Measurements from ENCODE around the gene MTRFR. TPM values are rescaled to one million over a fixed set of nuclear protein-coding genes. Genes with fewer than 3 reads are reported as not detected.
A peak's percentile ranks its signal among the peaks of the same experiment; 100 is the strongest.

MTRFR gene
- total and polyA plus RNA-seq, 4 experiments from 2014 or later: 35.4 to 63.1 (median 47.4) TPM

- H3K27me3 ChIP-seq (ENCODE audit: insufficient read depth, low read length): no peaks in the 10 kb centered on the region
- peak in 3 of 5 donors; percentile 12 to 59 (median 21) for DNase-seq
- no peak overlapping the region for H3K4me3 ChIP-seq (ENCODE audit: low read length in 2 of 2)
- H3K27ac ChIP-seq (ENCODE audit: low read depth, low read length): peak overlapping the region; percentile 21
- Mint-ChIP-seq H3K4me1 (peaks cover 10 to 32% (median 15%) of the 10 kb centered on the region in 4 donors), H3K27ac (peak overlapping the region in 6 of 7 donors; percentile 18 to 72 (median 55)), H3K4me3 (peak overlapping the region; percentile 77 to 89 (median 82)), H3K36me3 (no peaks in the 10 kb centered on the region), H3K27me3 (no peaks in the 10 kb centered on the region), H3K9me3 (no peaks in the 10 kb centered on the region)
- no peaks in the 10 kb centered on the region for H3K36me3 ChIP-seq (ENCODE audit: insufficient read depth, low read length)
- H3K9me3 ChIP-seq (ENCODE audit: control insufficient read depth in 1 of 2, low read length in 2 of 2): no peaks in the 10 kb centered on the region
- peaks cover 15% of the 10 kb centered on the region for H3K4me1 ChIP-seq (ENCODE audit: insufficient read depth, low read length)
- CTCF ChIA-PET (ENCODE audit: partially characterized antibody): interaction anchor here (1.3 to 1.9 kb wide), 4 partner anchors 24 to 314 kb away, joined by 3 to 20 read pairs (median 5); partner anchors contain the start of genes MPHOSPH9, MTRFR and TMED2
- intact Hi-C loops (cut with micrococcal nuclease): no loop called here
- POLR2A ChIA-PET (ENCODE audit: partially characterized antibody): interaction anchor here (0.7 to 2.5 kb wide), 5 partner anchors 18 to 333 kb away, joined by 3 to 13 read pairs (median 3); partner anchors contain the start of genes DDX55, MPHOSPH9 and MTRFR
Observed at GRCh38 chr12:123269395-123269892, 36.2 kb downstream of the MTRFR start.

DNA sequence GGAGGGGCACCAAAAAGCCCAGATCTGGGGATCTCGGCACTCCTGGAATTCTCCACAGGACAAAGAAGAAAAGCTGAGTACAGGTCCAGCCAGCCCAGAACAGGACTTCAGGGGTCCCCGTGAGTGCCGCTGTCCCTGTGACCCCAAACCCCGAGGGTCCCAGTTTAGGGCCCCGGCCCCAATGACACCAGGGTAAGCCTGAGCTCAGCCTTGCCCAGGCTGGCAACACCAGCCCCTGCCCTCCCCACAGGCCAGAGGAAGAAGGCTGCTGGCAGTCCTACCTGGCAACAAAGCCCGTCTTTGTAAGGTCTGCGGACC is 36.6 kb downstream of the MTRFR start:
- CTCF ChIA-PET (ENCODE audit: partially characterized antibody): interaction anchor here (0.6 to 1.9 kb wide), 5 partner anchors 18 to 313 kb away, joined by 3 to 20 read pairs (median 4); partner anchors contain the start of genes MPHOSPH9, MTRFR and TMED2
- no peaks in the 10 kb centered on the region for H3K27me3 Mint-ChIP-seq
- no peaks in the 10 kb centered on the region for H3K9me3 ChIP-seq (ENCODE audit: control insufficient read depth in 1 of 2, low read length in 2 of 2)
- peak overlapping the region; percentile 21 for H3K27ac ChIP-seq (ENCODE audit: low read depth, low read length)
- peaks cover 10 to 32% (median 15%) of the 10 kb centered on the region in 4 donors for H3K4me1 Mint-ChIP-seq
- peaks cover 15% of the 10 kb centered on the region for H3K4me1 ChIP-seq (ENCODE audit: insufficient read depth, low read length)
- no peaks in the 10 kb centered on the region for H3K36me3 Mint-ChIP-seq
- H3K4me3 ChIP-seq (ENCODE audit: low read length in 2 of 2): peak overlapping the region in 1 of 2 donors; percentile 27
- no peak for DNase-seq
- H3K9me3 Mint-ChIP-seq: no peaks in the 10 kb centered on the region
- peak overlapping the region; percentile 75 to 89 (median 82) for H3K4me3 Mint-ChIP-seq
- POLR2A ChIA-PET (ENCODE audit: partially characterized antibody): interaction anchor here (0.7 to 2.5 kb wide), 5 partner anchors 18 to 332 kb away, joined by 3 to 13 read pairs (median 3); partner anchors contain the start of genes DDX55, MPHOSPH9 and MTRFR
- intact Hi-C loops (cut with micrococcal nuclease): loop anchor here (1.0 kb wide), 1 partner anchor 95 kb away; no protein-coding TSS in a partner anchor
- peak overlapping the region in 6 of 7 donors; percentile 42 to 72 (median 56) for H3K27ac Mint-ChIP-seq
- no peaks in the 10 kb centered on the region for H3K36me3 ChIP-seq (ENCODE audit: insufficient read depth, low read length)
- no peaks in the 10 kb centered on the region for H3K27me3 ChIP-seq (ENCODE audit: insufficient read depth, low read length)

GRCh38 chr12:123270214-123271000 is 37.2 kb downstream of the MTRFR start:
- peaks cover 10 to 32% (median 15%) of the 10 kb centered on the region in 4 donors for H3K4me1 Mint-ChIP-seq
- Histone ChIP-seq H3K27me3 (ENCODE audit: insufficient read depth, low read length) (no peaks in the 10 kb centered on the region), H3K4me1 (ENCODE audit: insufficient read depth, low read length) (peaks cover 15% of the 10 kb centered on the region), H3K27ac (ENCODE audit: low read depth, low read length) (peak overlapping the region; percentile 21), H3K9me3 (ENCODE audit: control insufficient read depth in 1 of 2, low read length in 2 of 2) (no peaks in the 10 kb centered on the region), H3K4me3 (ENCODE audit: low read length in 2 of 2) (peak overlapping the region; percentile 27 to 47), H3K36me3 (ENCODE audit: insufficient read depth, low read length) (no peaks in the 10 kb centered on the region)
- CTCF ChIA-PET (ENCODE audit: partially characterized antibody): interaction anchor here (0.6 to 1.9 kb wide), 5 partner anchors 17 to 313 kb away, joined by 3 to 20 read pairs (median 4); partner anchors contain the start of genes MPHOSPH9, MTRFR and TMED2
- no peaks in the 10 kb centered on the region for H3K27me3 Mint-ChIP-seq
- peak in 2 of 5 donors; percentile 7 to 45 for DNase-seq
- intact Hi-C loops (cut with micrococcal nuclease): loop anchor here (1.0 kb wide), 1 partner anchor 95 kb away; no protein-coding TSS in a partner anchor
- peak overlapping the region; percentile 32 to 73 (median 60) for H3K27ac Mint-ChIP-seq
- no peaks in the 10 kb centered on the region for H3K9me3 Mint-ChIP-seq
- POLR2A ChIA-PET (ENCODE audit: partially characterized antibody): interaction anchor here (0.8 to 2.5 kb wide), 3 partner anchors 19 to 41 kb away, joined by 3 to 13 read pairs (median 5); partner anchors contain the start of genes MPHOSPH9 and MTRFR
- peak overlapping the region; percentile 75 to 89 (median 82) for H3K4me3 Mint-ChIP-seq
- no peaks in the 10 kb centered on the region for H3K36me3 Mint-ChIP-seq

DNA sequence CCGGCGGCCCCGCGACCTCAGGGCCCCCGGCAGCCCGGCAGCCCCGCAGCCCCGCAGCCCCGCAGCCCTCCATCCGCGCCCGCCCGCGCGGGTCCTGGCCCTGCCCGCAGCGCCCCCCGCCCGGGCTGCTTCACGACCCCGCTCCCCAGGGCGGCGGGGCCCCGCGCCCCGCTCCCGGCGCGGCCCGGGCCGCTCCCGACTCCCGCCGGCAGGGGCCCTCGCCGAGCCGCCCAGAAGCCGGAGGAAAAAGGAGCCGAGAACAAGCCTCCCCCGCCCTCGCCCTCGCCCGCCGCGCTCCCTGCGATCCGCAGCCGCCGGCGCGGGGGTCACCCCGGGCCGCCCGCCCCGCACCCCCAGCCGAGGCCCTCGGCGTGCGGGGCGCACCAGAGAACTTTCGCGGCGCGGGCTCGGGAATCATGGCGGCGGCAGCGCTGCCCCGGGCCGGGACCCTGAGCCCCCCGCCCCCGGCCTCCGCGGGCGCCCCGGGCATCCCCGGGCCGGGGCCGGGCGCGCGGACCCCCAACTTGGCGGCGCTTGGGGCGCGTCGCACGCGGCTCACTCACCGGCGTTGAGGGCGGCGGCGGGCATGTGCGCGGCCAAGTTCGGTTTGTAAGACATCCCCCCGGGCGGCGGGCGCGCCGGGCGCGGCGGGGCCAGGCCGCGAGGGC is 37.9 kb downstream of the MTRFR start:
- H3K36me3 ChIP-seq (ENCODE audit: insufficient read depth, low read length): no peaks in the 10 kb centered on the region
- no peaks in the 10 kb centered on the region for H3K36me3 Mint-ChIP-seq
- H3K4me1 ChIP-seq (ENCODE audit: insufficient read depth, low read length): peaks cover 15% of the 10 kb centered on the region
- no peak overlapping the region for H3K27ac ChIP-seq (ENCODE audit: low read depth, low read length)
- peak; percentile 70 to 74 (median 71) for DNase-seq
- ChIA-PET CTCF (ENCODE audit: partially characterized antibody) (interaction anchor here (1.9 kb wide), 1 partner anchor 312 kb away, joined by 20 read pairs; the partner anchor contains the start of gene TMED2), POLR2A (ENCODE audit: partially characterized antibody) (interaction anchor here (0.8 to 2.5 kb wide), 3 partner anchors 20 to 42 kb away, joined by 3 to 13 read pairs (median 5); partner anchors contain the start of genes MPHOSPH9 and MTRFR)
- H3K9me3 Mint-ChIP-seq: no peaks in the 10 kb centered on the region
- H3K4me1 Mint-ChIP-seq: peaks cover 10 to 32% (median 15%) of the 10 kb centered on the region in 4 donors
- H3K27me3 ChIP-seq (ENCODE audit: insufficient read depth, low read length): no peaks in the 10 kb centered on the region
- no peak overlapping the region for H3K27ac Mint-ChIP-seq
- no peaks in the 10 kb centered on the region for H3K9me3 ChIP-seq (ENCODE audit: control insufficient read depth in 1 of 2, low read length in 2 of 2)
- no peaks in the 10 kb centered on the region for H3K27me3 Mint-ChIP-seq
- intact Hi-C loops (cut with micrococcal nuclease): loop anchor here (1.0 kb wide), 2 partner anchors 311 to 347 kb away; no protein-coding TSS in a partner anchor
- H3K4me3 ChIP-seq (ENCODE audit: low read length in 2 of 2): peak overlapping the region in 1 of 2 donors; percentile 27
- no peak overlapping the region for H3K4me3 Mint-ChIP-seq

DNA sequence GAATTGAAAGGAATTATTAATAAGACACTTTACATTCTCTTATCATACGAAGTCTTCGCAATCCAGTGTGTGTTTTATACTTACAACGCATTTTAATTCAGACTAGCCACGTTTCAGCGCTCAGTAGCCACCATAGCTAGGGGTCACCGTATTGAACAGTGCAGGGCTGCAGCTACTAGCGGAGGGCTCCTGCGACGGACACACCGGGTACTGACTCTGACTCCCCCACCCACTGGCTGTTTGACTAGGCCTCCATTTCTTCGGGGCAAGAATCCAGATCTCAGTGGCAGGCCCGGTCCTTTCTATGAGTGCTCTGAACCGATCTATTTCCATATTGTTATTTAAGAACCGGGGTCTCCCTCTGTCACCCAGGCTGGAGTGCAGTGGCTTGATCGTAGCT is 39.9 kb downstream of the MTRFR start:
- ChIA-PET POLR2A (ENCODE audit: partially characterized antibody) (interaction anchor here (0.8 kb wide), 1 partner anchor 115 kb away, joined by 3 read pairs; no protein-coding TSS in a partner anchor), CTCF (ENCODE audit: partially characterized antibody) (interaction anchor here (0.8 kb wide), 1 partner anchor 67 kb away, joined by 4 read pairs; no protein-coding TSS in a partner anchor)

DNA sequence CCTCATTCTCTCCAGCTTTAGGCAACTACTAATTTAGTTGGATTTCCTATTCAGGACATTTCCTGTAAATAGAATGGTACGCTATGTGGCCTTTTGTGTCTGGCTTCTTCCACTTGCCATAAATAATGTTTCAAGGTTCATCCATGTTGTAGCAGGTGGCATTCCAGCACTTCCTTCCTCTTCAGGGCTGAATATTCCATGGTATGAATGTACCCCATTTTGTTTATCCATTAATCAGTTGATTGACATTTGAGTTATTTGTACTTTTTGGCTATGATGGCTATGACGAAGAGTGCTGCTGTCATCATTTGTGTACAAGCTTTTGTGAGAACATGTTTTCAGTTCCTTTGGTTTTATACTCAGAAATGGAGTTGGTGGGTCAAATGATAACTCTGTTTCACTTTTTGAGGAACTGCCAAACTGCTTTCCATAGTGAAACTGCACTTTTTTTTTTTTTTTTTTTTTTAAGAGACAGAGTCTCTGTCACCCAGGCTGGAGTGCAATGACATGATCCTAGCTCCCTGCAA is 44.9 kb downstream of the MTRFR start:
- Mint-ChIP-seq H3K27me3 (no peaks in the 10 kb centered on the region), H3K4me1 (peaks cover 0 to 3% (median 0%) of the 10 kb centered on the region in 4 donors), H3K27ac (no peak overlapping the region), H3K36me3 (no peaks in the 10 kb centered on the region), H3K9me3 (no peaks in the 10 kb centered on the region), H3K4me3 (no peak overlapping the region)
- Histone ChIP-seq H3K4me1 (ENCODE audit: insufficient read depth, low read length) (no peaks in the 10 kb centered on the region), H3K27ac (ENCODE audit: low read depth, low read length) (no peak overlapping the region), H3K27me3 (ENCODE audit: insufficient read depth, low read length) (no peaks in the 10 kb centered on the region), H3K9me3 (ENCODE audit: control insufficient read depth in 1 of 2, low read length in 2 of 2) (no peaks in the 10 kb centered on the region), H3K4me3 (ENCODE audit: low read length in 2 of 2) (no peak overlapping the region), H3K36me3 (ENCODE audit: insufficient read depth, low read length) (no peaks in the 10 kb centered on the region)
- CTCF ChIA-PET (ENCODE audit: partially characterized antibody): interaction anchor here (0.7 kb wide), 2 partner anchors 62 to 335 kb away, joined by 3 to 5 read pairs; no protein-coding TSS in a partner anchor
- POLR2A ChIA-PET (ENCODE audit: partially characterized antibody): no interaction called here
- DNase-seq: no peak
- intact Hi-C loops (cut with micrococcal nuclease): no loop called here

More for the DNA sequence above, 39.9 kb downstream of the MTRFR start:
- Mint-ChIP-seq H3K4me3 (peak overlapping the region in 6 of 8 donors; percentile 47 to 83 (median 74)), H3K27ac (peak overlapping the region in 1 of 7 donors; percentile 70), H3K36me3 (no peaks in the 10 kb centered on the region), H3K9me3 (no peaks in the 10 kb centered on the region), H3K4me1 (peaks cover 10 to 21% (median 15%) of the 10 kb centered on the region in 4 donors), H3K27me3 (no peaks in the 10 kb centered on the region)
- Histone ChIP-seq H3K36me3 (ENCODE audit: insufficient read depth, low read length) (no peaks in the 10 kb centered on the region), H3K27me3 (ENCODE audit: insufficient read depth, low read length) (no peaks in the 10 kb centered on the region), H3K4me1 (ENCODE audit: insufficient read depth, low read length) (peaks cover 15% of the 10 kb centered on the region), H3K4me3 (ENCODE audit: low read length in 2 of 2) (no peak overlapping the region), H3K27ac (ENCODE audit: low read depth, low read length) (no peak overlapping the region), H3K9me3 (ENCODE audit: control insufficient read depth in 1 of 2, low read length in 2 of 2) (no peaks in the 10 kb centered on the region)
- DNase-seq: no peak
- intact Hi-C loops (cut with micrococcal nuclease): no loop called here
